ENCODE results near the gene INO80B.

Gene INO80B

GRCh38 chr2:74471332-74472065 lies 16.6 kb downstream of the INO80B start:
- Histone ChIP-seq H3K27ac (ENCODE audit: low read depth, low read length) (peak overlapping the region; percentile 83), H3K36me3 (ENCODE audit: control insufficient read depth, low read length) (peaks cover 31% of the 10 kb centered on the region), H3K4me2 (ENCODE audit: low read length) (peak overlapping the region; percentile 79), H3K4me1 (ENCODE audit: control insufficient read depth, low read length) (peaks cover 16% of the 10 kb centered on the region), H3K9me2 (replicated peaks; ENCODE audit: control insufficient read depth, low read length) (no peaks in the 10 kb centered on the region), H4K20me1 (ENCODE audit: control insufficient read depth, insufficient read depth, low read depth, low read length) (no peaks in the 10 kb centered on the region), H3K4me3 (ENCODE audit: low read length) (peak overlapping the region; percentile 97), H3F3A (ENCODE audit: control insufficient read depth, insufficient read depth) (peaks cover 11% of the 10 kb centered on the region), H3K9me3 (ENCODE audit: control insufficient read depth, insufficient read depth, low read length) (no peaks in the 10 kb centered on the region), H3K27me3 (ENCODE audit: control insufficient read depth, low read length) (no peaks in the 10 kb centered on the region), H3K79me2 (ENCODE audit: control insufficient read depth, low read length) (peaks cover 23% of the 10 kb centered on the region)
- TF ChIP-seq EZH2phosphoT487 (IDR thresholded peaks at IDR 0.05; ENCODE audit: borderline replicate concordance, low read length) (no peak), CTCF (IDR thresholded peaks at IDR 0.05; ENCODE audit: low read depth, low read length, poor library complexity, severe bottlenecking) (no peak)

- Histone ChIP-seq H3K27me3 (ENCODE audit: control insufficient read depth, low read length) (no peaks in the 10 kb centered on the region), H3K36me3 (ENCODE audit: control insufficient read depth, low read length) (peaks cover 31% of the 10 kb centered on the region), H3K4me1 (ENCODE audit: control insufficient read depth, low read length) (peaks cover 16% of the 10 kb centered on the region), H3F3A (ENCODE audit: control insufficient read depth, insufficient read depth) (peaks cover 11% of the 10 kb centered on the region), H3K27ac (ENCODE audit: low read depth, low read length) (peak within 1 kb of the TSS; percentile 83), H3K79me2 (ENCODE audit: control insufficient read depth, low read length) (peaks cover 20% of the 10 kb centered on the region), H3K9me2 (replicated peaks; ENCODE audit: control insufficient read depth, low read length) (no peaks in the 10 kb centered on the region), H3K4me3 (ENCODE audit: low read length) (peak within 1 kb of the TSS; percentile 97), H3K4me2 (ENCODE audit: low read length) (peak within 1 kb of the TSS; percentile 79), H4K20me1 (ENCODE audit: control insufficient read depth, insufficient read depth, low read depth, low read length) (0 out of 2 replicates have a peak, but pooled peaks cover under 1% of the 10 kb centered on the region), H3K9me3 (ENCODE audit: control insufficient read depth, insufficient read depth, low read length) (no peaks in the 10 kb centered on the region)
- no peak for TF ChIP-seq CTCF (IDR thresholded peaks at IDR 0.05; ENCODE audit: low read depth, low read length, poor library complexity, severe bottlenecking)
- no peak for TF ChIP-seq EZH2phosphoT487 (IDR thresholded peaks at IDR 0.05; ENCODE audit: borderline replicate concordance, low read length)
Observed at GRCh38 chr2:74472086-74472944, 17.4 kb downstream of the INO80B start, which contains the start of gene MRPL53. TSS of gene MRPL53 (minus strand) at chr2:74472680. CDS start at chr2:74472660, 20 bp downstream.

GRCh38 chr2:74472945-74473258 lies 18.0 kb downstream of the INO80B start:
- peaks cover 35% of the 10 kb centered on the region for H3K36me3 ChIP-seq (ENCODE audit: control insufficient read depth, low read length)
- H3K9me2 ChIP-seq (replicated peaks; ENCODE audit: control insufficient read depth, low read length) = no peaks in the 10 kb centered on the region
- TF ChIP-seq EZH2phosphoT487 (IDR thresholded peaks at IDR 0.05; ENCODE audit: borderline replicate concordance, low read length) (no peak), CTCF (IDR thresholded peaks at IDR 0.05; ENCODE audit: low read depth, low read length, poor library complexity, severe bottlenecking) (no peak)
- no peaks in the 10 kb centered on the region for H3K9me3 ChIP-seq (ENCODE audit: control insufficient read depth, insufficient read depth, low read length)
- H3K79me2 ChIP-seq (ENCODE audit: control insufficient read depth, low read length) = peaks cover 20% of the 10 kb centered on the region
- peak overlapping the region; percentile 97 for H3K4me3 ChIP-seq (ENCODE audit: low read length)
- H3K27ac ChIP-seq (ENCODE audit: low read depth, low read length) = peak overlapping the region; percentile 83
- peak overlapping the region; percentile 79 for H3K4me2 ChIP-seq (ENCODE audit: low read length)
- peaks cover 11% of the 10 kb centered on the region for H3F3A ChIP-seq (ENCODE audit: control insufficient read depth, insufficient read depth)
- H4K20me1 ChIP-seq (ENCODE audit: control insufficient read depth, insufficient read depth, low read depth, low read length) = 0 out of 2 replicates have a peak, but pooled peaks cover 3% of the 10 kb centered on the region
- H3K4me1 ChIP-seq (ENCODE audit: control insufficient read depth, low read length) = peaks cover 16% of the 10 kb centered on the region
- H3K27me3 ChIP-seq (ENCODE audit: control insufficient read depth, low read length) = no peaks in the 10 kb centered on the region
